Measurements from ENCODE around the gene CSF3R. TPM values are rescaled to one million over a fixed set of nuclear protein-coding genes. Genes with fewer than 3 reads are reported as not detected.
"Not testable (repeated sequence)": the region's sequence is repeated elsewhere in the genome, so short reads cannot be mapped to it uniquely, and the experiment has no call there.

Gene CSF3R
- polyA plus RNA-seq, 4 donors: 2.7 to 4.3 (median 3.2) TPM

GRCh38 chr1:36486093-36486438 is 3.4 kb upstream of the CSF3R start:
- DNase-seq (ENCODE audit: low read depth in 4 of 4, low spot score in 3 of 4): no peak

GRCh38 chr1:36484099-36484498 is 1.4 kb upstream of the CSF3R start:
- DNase-seq (ENCODE audit: low read depth in 4 of 4, low spot score in 3 of 4): no peak

GRCh38 chr1:36481771-36482723 is 666 bp downstream of the CSF3R start:
- no peak for DNase-seq (ENCODE audit: low read depth in 4 of 4, low spot score in 3 of 4)

- no peak for DNase-seq (ENCODE audit: low read depth in 4 of 4, low spot score in 3 of 4)
Measured at GRCh38 chr1:36481091-36481490, 1.6 kb downstream of the CSF3R start.

- no peak for DNase-seq (ENCODE audit: low read depth in 4 of 4, low spot score in 3 of 4)
Measured at GRCh38 chr1:36480161-36480560, 2.6 kb downstream of the CSF3R start.

GRCh38 chr1:36479505-36480051 is 3.1 kb downstream of the CSF3R start:
- DNase-seq (ENCODE audit: low read depth in 4 of 4, low spot score in 3 of 4): no peak

- DNase-seq (ENCODE audit: low read depth in 4 of 4, low spot score in 3 of 4): not testable (repeated sequence)
Measured at GRCh38 chr1:36477615-36478014, 5.1 kb downstream of the CSF3R start.

- DNase-seq (ENCODE audit: low read depth in 4 of 4, low spot score in 3 of 4): no peak
Measured at GRCh38 chr1:36476945-36477344, 5.8 kb downstream of the CSF3R start.

GRCh38 chr1:36475910-36476604 is 6.7 kb downstream of the CSF3R start:
- no peak for DNase-seq (ENCODE audit: low read depth in 4 of 4, low spot score in 3 of 4)

- no peak for DNase-seq (ENCODE audit: low read depth in 4 of 4, low spot score in 3 of 4)
Measured at GRCh38 chr1:36475341-36475740, 7.4 kb downstream of the CSF3R start.

GRCh38 chr1:36472656-36473055 is 10.1 kb downstream of the CSF3R start:
- no peak for DNase-seq (ENCODE audit: low read depth in 4 of 4, low spot score in 3 of 4)

GRCh38 chr1:36471830-36472641 is 10.7 kb downstream of the CSF3R start:
- no peak for DNase-seq (ENCODE audit: low read depth in 4 of 4, low spot score in 3 of 4)

GRCh38 chr1:36469163-36469562 is 13.6 kb downstream of the CSF3R start:
- no peak for DNase-seq (ENCODE audit: low read depth in 4 of 4, low spot score in 3 of 4)

- DNase-seq (ENCODE audit: low read depth in 4 of 4, low spot score in 3 of 4): no peak
Measured at GRCh38 chr1:36467700-36468455, 14.8 kb downstream of the CSF3R start.

GRCh38 chr1:36467027-36467410 is 15.7 kb downstream of the CSF3R start:
- no peak for DNase-seq (ENCODE audit: low read depth in 4 of 4, low spot score in 3 of 4)

- DNase-seq (ENCODE audit: low read depth in 4 of 4, low spot score in 3 of 4): no peak
Measured at GRCh38 chr1:36466370-36467026, 16.2 kb downstream of the CSF3R start.

GRCh38 chr1:36465731-36466369 is 16.9 kb downstream of the CSF3R start:
- no peak for DNase-seq (ENCODE audit: low read depth in 4 of 4, low spot score in 3 of 4)

- no peak for DNase-seq (ENCODE audit: low read depth in 4 of 4, low spot score in 3 of 4)
Measured at GRCh38 chr1:36464605-36465393, 17.9 kb downstream of the CSF3R start.
